ENCODE data around the gene TNFRSF12A. TPM values are rescaled to one million over a fixed set of nuclear protein-coding genes. Genes with fewer than 3 reads are reported as not detected.

The TNFRSF12A gene
- total and polyA plus RNA-seq, 10 of the 15 experiments (the other 5 are each of a cell fraction or from before 2014, with no cell fraction given) = 0.35 to 1.7 (median 1.2) TPM; not detected in 2

DNA sequence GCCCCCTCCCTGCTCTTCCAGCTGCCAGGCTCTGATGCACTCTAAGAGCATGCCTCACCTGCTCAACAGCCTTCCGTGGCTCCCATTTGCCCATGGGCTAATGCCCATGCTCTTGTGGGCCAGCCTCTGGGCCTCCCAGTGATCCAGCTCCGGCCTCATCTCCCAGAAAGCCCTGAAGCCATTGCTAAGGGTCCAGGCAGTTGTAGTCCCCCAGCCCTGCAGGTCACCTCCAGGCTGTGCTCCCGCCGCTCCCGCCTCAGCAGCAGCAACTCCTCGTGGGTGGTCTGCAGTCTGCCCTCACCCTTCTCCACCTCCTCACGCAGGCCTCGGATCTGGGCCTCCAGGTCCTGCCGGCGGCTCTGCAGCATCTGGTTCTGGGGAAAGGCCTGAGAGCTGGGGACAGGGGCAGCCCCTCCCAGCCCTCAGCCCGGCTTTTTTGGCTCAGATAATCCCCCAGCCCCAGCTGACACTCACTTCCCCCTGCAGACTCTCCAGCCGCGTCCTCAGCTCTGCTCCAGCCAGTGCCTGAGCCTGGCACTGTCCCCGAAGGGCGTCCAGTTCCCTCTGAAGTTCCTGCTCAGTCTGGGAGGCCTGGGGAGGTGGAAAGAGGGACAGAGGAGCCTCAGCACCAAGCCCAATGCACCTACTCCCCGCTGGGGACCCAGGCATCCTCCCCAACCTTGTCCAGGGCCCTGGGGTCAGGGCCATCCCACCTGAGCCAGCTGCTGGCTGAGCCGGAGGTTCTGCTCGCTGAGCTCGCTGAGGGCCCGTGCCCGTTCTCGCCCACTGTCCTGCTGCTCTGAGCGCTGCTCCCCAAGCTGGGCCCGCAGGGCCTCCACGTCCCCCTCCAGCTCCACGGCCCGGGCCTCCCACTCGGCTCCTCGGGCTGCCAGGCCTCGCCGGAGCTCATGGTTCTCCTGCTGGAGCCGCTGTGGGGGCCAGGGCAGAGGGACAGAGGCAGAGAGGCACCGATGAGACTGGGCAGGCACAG, 10.3 kb downstream of the TNFRSF12A start:
- no peak for TF ChIP-seq NFYA (IDR thresholded peaks at IDR 0.05; ENCODE audit: borderline replicate concordance, low read depth, low read length)
- no peak for TF ChIP-seq ZNF622 (IDR thresholded peaks at IDR 0.05)
- TF ChIP-seq, protein P1, sequence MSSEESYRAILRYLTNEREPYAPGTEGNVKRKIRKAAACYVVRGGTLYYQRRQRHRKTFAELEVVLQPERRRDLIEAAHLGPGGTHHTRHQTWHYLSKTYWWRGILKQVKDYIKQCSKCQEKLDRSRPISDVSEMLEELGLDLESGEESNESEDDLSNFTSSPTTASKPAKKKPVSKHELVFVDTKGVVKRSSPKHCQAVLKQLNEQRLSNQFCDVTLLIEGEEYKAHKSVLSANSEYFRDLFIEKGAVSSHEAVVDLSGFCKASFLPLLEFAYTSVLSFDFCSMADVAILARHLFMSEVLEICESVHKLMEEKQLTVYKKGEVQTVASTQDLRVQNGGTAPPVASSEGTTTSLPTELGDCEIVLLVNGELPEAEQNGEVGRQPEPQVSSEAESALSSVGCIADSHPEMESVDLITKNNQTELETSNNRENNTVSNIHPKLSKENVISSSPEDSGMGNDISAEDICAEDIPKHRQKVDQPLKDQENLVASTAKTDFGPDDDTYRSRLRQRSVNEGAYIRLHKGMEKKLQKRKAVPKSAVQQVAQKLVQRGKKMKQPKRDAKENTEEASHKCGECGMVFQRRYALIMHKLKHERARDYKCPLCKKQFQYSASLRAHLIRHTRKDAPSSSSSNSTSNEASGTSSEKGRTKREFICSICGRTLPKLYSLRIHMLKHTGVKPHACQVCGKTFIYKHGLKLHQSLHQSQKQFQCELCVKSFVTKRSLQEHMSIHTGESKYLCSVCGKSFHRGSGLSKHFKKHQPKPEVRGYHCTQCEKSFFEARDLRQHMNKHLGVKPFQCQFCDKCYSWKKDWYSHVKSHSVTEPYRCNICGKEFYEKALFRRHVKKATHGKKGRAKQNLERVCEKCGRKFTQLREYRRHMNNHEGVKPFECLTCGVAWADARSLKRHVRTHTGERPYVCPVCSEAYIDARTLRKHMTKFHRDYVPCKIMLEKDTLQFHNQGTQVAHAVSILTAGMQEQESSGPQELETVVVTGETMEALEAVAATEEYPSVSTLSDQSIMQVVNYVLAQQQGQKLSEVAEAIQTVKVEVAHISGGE (CRISPR knock-in tag; IDR thresholded peaks at IDR 0.05) = no peak
- no peak for TF ChIP-seq MTA2 (IDR thresholded peaks at IDR 0.05; ENCODE audit: low read depth)
- TF ChIP-seq NBN (IDR thresholded peaks at IDR 0.05) = no peak
- no peak for TF ChIP-seq RBBP5 (conservative IDR thresholded peaks at IDR 0.05)
- no peak for TF ChIP-seq NR2F1 (conservative IDR thresholded peaks at IDR 0.05)
- no peak for TF ChIP-seq RELA (IDR thresholded peaks at IDR 0.05; ENCODE audit: borderline replicate concordance, partially characterized antibody)
- no peak for TF ChIP-seq SUZ12 (IDR thresholded peaks at IDR 0.05; ENCODE audit: unreplicated experiment)
- in situ Hi-C loops (cut with MboI) (no loop called here), intact Hi-C loops (cut with micrococcal nuclease; ENCODE audit: unreplicated experiment) (loop anchor here (1.0 kb wide), 1 partner anchor 99 kb away; no protein-coding TSS in a partner anchor)
- Histone ChIP-seq H3K4me3 (no peak overlapping the region), H3K36me3 (ENCODE audit: control insufficient read depth in 2 of 2, insufficient read depth in 2 of 2, low read length in 1 of 2) (peaks cover 4 to 7% of the 10 kb centered on the region in 2 experiments; a peak in 3 of 4 replicates), H3K4me1 (ENCODE audit: control insufficient read depth, insufficient read depth, low read length) (peaks cover 6% of the 10 kb centered on the region), H4K20me1 (ENCODE audit: control insufficient read depth, insufficient read depth) (0 out of 2 replicates have a peak, but pooled peaks cover 3% of the 10 kb centered on the region), H2AFZ (ENCODE audit: control insufficient read depth, low read depth, low read length) (no peak overlapping the region), H3K4me2 (ENCODE audit: control insufficient read depth, insufficient read depth) (no peak overlapping the region), H3K9me3 (replicated peaks; ENCODE audit: control insufficient read depth, insufficient read depth, low read length) (no peaks in the 10 kb centered on the region), H3K27ac (ENCODE audit: control insufficient read depth, insufficient read depth) (no peak overlapping the region), H3K9ac (ENCODE audit: control insufficient read depth, insufficient read depth, low read length) (no peak overlapping the region), H3K79me2 (ENCODE audit: control insufficient read depth, insufficient read depth, low read length) (no peaks in the 10 kb centered on the region), H3K27me3 (replicated peaks in 1 of 2; ENCODE audit: control insufficient read depth in 2 of 2, insufficient read depth in 2 of 2, low read length in 1 of 2) (peaks cover 8 to 11% of the 10 kb centered on the region in 2 experiments)
- ATAC-seq (no peak), FAIRE-seq (no peak), DNase-seq (ENCODE audit: low read depth, low spot score) (no peak)
- ChIA-PET CTCF (interaction anchor here (0.6 to 18.2 kb wide), 19 partner anchors 9 to 163 kb away, joined by 3 to 421 read pairs (median 6); partner anchors contain the start of gene ZNF213), SMC1A (ENCODE audit: uncharacterized antibody, unreplicated experiment) (interaction anchor here (1.0 to 10.1 kb wide), 6 partner anchors 25 to 101 kb away, joined by 3 to 91 read pairs (median 3); no protein-coding TSS in a partner anchor), RAD21 (ENCODE audit: unreplicated experiment) (interaction anchor here (1.3 to 6.5 kb wide), 8 partner anchors 12 to 137 kb away, joined by 3 to 94 read pairs (median 6); no protein-coding TSS in a partner anchor), POLR2A (interaction anchor here (1.6 kb wide), 1 partner anchor 12 kb away, joined by 5 read pairs; no protein-coding TSS in a partner anchor)
- 45% methylated on average over 32 of the region's 33 CpGs for WGBS (ENCODE audit: insufficient coverage, insufficient replicate concordance, low lambda C conversion rate, missing lambda C conversion rate)
- BruUV-seq (replicated peaks) = no TSS peak
